ENCODE measurements around the gene HDAC4. TPM values are rescaled to one million over a fixed set of nuclear protein-coding genes. Genes with fewer than 3 reads are reported as not detected.
A peak's percentile ranks its signal among the peaks of the same experiment; 100 is the strongest.

HDAC4 gene
- total and polyA plus RNA-seq, 10 of the 15 experiments (the other 5 are each of a cell fraction or from before 2014, with no cell fraction given) = 0.22 to 15.7 (median 4.8) TPM

DNA sequence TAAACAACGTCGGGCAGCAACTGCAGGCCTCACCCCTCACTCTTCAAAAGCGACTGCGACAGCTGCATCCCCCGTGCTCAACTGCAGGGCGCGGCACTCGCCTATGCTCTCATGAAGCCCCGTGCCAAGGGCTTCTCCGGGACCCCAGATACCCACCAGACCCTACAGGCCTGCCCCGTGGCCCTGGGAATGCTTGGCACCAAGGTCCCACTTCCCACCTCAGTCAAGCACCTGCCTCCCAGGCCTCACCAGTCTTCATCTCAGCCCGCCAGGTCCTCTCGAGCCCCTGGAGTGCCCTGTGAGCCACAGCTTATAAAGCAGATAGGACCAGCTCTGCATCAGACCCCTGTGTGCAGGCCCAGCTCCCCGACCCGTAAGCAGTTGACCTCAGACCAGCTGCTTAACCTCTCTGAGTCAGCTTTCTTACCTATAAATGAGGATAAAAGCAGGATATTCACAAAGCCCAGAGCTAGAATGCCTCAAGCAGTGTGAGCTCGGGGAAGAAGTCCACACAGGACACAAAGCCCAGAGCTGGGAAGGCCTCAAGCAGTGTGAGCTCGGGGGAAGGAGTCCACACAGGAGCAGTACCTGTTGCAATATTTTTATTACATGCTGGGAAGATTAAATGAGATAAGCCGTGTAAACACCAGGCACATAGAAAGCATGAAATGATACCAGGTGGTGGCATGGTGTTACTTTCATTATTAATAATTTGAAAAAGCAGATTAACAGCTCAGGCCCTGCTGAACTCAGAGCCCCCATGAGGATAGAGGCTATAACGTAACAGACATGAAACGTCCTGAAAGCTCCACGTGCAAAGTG is 96.9 kb downstream of the HDAC4 start (continued):
- TF ChIP-seq MTA2 (IDR thresholded peaks at IDR 0.05; ENCODE audit: low read depth) (peak; percentile 75), MEF2B (IDR thresholded peaks at IDR 0.05; ENCODE audit: partially characterized antibody, poor library complexity, severe bottlenecking) (peak; percentile 83), RUNX3 (IDR thresholded peaks at IDR 0.05; ENCODE audit: low read length) (peak; percentile 36; the same call in 1 of the 2 replicates), KDM1A (IDR thresholded peaks at IDR 0.05; ENCODE audit: borderline replicate concordance) (no peak), DPF2 (IDR thresholded peaks at IDR 0.05) (peak; percentile 65), RAD51 (IDR thresholded peaks at IDR 0.05) (peak; percentile 40; the same call in 1 of the 2 replicates), SMAD1 (IDR thresholded peaks at IDR 0.05; ENCODE audit: low read depth, partially characterized antibody) (no peak), CREB1 (IDR thresholded peaks at IDR 0.05; ENCODE audit: low read depth) (peak; percentile 50; the same call in 1 of the 2 replicates), BMI1 (IDR thresholded peaks at IDR 0.05; ENCODE audit: borderline replicate concordance) (peak; percentile 16; the same call in 1 of the 2 replicates), TCF3 (IDR thresholded peaks at IDR 0.05; ENCODE audit: borderline replicate concordance, insufficient read depth, low read depth, low read length) (0 out of 2 replicates have a peak, but pooled peaks have one; percentile 41), IKZF2 (IDR thresholded peaks at IDR 0.05) (peak; percentile 63 to 76; a peak in 2 of 4 replicates), POLR2AphosphoS2 (IDR thresholded peaks at IDR 0.05; ENCODE audit: low read depth, low read length) (no peak), NR2F1 (conservative IDR thresholded peaks at IDR 0.05) (peak; percentile 48), IKZF1 (conservative IDR thresholded peaks at IDR 0.05) (peak; percentile 52; the same call in 1 of the 2 replicates), MTA3 (IDR thresholded peaks at IDR 0.05; ENCODE audit: borderline replicate concordance, low read length) (no peak)
- TF ChIP-seq, protein P1, sequence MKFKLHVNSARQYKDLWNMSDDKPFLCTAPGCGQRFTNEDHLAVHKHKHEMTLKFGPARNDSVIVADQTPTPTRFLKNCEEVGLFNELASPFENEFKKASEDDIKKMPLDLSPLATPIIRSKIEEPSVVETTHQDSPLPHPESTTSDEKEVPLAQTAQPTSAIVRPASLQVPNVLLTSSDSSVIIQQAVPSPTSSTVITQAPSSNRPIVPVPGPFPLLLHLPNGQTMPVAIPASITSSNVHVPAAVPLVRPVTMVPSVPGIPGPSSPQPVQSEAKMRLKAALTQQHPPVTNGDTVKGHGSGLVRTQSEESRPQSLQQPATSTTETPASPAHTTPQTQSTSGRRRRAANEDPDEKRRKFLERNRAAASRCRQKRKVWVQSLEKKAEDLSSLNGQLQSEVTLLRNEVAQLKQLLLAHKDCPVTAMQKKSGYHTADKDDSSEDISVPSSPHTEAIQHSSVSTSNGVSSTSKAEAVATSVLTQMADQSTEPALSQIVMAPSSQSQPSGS (IDR thresholded peaks at IDR 0.05; ENCODE audit: low read length) = no peak
- TF ChIP-seq, protein P2, sequence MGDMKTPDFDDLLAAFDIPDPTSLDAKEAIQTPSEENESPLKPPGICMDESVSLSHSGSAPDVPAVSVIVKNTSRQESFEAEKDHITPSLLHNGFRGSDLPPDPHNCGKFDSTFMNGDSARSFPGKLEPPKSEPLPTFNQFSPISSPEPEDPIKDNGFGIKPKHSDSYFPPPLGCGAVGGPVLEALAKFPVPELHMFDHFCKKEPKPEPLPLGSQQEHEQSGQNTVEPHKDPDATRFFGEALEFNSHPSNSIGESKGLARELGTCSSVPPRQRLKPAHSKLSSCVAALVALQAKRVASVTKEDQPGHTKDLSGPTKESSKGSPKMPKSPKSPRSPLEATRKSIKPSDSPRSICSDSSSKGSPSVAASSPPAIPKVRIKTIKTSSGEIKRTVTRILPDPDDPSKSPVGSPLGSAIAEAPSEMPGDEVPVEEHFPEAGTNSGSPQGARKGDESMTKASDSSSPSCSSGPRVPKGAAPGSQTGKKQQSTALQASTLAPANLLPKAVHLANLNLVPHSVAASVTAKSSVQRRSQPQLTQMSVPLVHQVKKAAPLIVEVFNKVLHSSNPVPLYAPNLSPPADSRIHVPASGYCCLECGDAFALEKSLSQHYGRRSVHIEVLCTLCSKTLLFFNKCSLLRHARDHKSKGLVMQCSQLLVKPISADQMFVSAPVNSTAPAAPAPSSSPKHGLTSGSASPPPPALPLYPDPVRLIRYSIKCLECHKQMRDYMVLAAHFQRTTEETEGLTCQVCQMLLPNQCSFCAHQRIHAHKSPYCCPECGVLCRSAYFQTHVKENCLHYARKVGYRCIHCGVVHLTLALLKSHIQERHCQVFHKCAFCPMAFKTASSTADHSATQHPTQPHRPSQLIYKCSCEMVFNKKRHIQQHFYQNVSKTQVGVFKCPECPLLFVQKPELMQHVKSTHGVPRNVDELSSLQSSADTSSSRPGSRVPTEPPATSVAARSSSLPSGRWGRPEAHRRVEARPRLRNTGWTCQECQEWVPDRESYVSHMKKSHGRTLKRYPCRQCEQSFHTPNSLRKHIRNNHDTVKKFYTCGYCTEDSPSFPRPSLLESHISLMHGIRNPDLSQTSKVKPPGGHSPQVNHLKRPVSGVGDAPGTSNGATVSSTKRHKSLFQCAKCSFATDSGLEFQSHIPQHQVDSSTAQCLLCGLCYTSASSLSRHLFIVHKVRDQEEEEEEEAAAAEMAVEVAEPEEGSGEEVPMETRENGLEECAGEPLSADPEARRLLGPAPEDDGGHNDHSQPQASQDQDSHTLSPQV (IDR thresholded peaks at IDR 0.05) = no peak
- TF ChIP-seq, protein P3, sequence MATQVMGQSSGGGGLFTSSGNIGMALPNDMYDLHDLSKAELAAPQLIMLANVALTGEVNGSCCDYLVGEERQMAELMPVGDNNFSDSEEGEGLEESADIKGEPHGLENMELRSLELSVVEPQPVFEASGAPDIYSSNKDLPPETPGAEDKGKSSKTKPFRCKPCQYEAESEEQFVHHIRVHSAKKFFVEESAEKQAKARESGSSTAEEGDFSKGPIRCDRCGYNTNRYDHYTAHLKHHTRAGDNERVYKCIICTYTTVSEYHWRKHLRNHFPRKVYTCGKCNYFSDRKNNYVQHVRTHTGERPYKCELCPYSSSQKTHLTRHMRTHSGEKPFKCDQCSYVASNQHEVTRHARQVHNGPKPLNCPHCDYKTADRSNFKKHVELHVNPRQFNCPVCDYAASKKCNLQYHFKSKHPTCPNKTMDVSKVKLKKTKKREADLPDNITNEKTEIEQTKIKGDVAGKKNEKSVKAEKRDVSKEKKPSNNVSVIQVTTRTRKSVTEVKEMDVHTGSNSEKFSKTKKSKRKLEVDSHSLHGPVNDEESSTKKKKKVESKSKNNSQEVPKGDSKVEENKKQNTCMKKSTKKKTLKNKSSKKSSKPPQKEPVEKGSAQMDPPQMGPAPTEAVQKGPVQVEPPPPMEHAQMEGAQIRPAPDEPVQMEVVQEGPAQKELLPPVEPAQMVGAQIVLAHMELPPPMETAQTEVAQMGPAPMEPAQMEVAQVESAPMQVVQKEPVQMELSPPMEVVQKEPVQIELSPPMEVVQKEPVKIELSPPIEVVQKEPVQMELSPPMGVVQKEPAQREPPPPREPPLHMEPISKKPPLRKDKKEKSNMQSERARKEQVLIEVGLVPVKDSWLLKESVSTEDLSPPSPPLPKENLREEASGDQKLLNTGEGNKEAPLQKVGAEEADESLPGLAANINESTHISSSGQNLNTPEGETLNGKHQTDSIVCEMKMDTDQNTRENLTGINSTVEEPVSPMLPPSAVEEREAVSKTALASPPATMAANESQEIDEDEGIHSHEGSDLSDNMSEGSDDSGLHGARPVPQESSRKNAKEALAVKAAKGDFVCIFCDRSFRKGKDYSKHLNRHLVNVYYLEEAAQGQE (IDR thresholded peaks at IDR 0.05; ENCODE audit: low read depth, low read length) = no peak
- TF ChIP-seq, protein P4, sequence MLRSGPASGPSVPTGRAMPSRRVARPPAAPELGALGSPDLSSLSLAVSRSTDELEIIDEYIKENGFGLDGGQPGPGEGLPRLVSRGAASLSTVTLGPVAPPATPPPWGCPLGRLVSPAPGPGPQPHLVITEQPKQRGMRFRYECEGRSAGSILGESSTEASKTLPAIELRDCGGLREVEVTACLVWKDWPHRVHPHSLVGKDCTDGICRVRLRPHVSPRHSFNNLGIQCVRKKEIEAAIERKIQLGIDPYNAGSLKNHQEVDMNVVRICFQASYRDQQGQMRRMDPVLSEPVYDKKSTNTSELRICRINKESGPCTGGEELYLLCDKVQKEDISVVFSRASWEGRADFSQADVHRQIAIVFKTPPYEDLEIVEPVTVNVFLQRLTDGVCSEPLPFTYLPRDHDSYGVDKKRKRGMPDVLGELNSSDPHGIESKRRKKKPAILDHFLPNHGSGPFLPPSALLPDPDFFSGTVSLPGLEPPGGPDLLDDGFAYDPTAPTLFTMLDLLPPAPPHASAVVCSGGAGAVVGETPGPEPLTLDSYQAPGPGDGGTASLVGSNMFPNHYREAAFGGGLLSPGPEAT (IDR thresholded peaks at IDR 0.05; ENCODE audit: low read depth) = 0 out of 2 replicates have a peak, but pooled peaks have one; percentile 23

All from GM12878 (cell line).